ENCODE measurements around the gene PYGM.

PYGM gene

DNA sequence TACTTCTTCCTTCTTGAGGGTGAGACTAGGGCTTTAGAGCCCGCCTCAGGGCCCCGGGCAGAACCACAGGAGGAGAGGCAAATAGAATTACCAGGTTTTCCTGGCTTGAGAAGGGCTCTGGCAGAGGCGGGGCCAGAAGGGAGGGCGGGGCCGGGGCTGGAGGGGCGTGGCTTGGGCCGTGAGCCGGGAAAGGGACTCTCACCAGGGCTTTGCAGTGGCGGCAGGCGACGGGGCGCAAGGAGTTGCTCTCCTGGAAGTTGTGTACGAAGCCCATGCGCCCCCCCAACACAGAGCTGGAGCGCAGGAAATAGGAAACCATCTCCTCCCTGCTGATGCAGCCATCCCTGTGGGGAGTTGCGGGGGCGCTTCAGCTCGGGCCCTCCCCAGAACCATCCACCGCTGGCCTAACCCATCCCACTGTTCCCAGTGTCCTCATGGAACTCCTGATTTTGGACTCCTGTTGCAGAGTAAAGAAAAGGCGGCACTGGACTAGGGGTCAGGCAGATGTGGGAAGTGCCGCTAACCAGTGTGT, 29.9 kb downstream of the PYGM start:
- DNase-seq = no peak

DNA sequence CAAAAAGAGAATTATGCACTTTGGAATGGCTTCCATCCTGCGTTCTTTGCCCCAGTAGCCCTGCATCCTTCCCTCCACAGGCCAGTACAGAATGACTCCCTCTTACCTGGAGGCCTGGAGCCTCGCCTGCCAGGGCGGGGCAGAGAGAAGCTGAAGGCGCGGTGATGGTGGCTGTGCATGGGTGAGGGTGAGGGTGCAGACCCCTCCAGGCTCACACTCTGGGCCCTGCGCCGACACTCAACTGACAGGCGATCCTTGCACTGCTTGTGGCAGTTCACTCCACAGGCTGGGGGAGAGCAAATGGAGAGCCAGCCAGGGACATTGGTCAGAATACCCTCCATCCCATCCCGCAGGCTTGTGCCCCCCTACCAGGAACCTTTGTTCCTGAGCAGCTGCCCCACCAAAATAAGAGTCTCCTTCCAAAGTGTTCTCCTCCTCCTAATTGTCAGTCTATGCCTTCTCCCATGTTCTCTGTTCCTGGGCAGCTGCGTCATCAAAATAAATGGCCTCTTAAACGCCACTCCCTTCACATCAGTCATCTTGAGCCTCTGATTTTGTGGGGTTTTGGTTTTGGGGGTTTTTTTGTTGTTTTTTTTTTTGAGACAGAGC, 30.9 kb downstream of the PYGM start:
- DNase-seq = no peak

- no peak for DNase-seq
These were observed 32.8 kb downstream of the PYGM start for GRCh38 chr11:64726867-64727530.

DNA sequence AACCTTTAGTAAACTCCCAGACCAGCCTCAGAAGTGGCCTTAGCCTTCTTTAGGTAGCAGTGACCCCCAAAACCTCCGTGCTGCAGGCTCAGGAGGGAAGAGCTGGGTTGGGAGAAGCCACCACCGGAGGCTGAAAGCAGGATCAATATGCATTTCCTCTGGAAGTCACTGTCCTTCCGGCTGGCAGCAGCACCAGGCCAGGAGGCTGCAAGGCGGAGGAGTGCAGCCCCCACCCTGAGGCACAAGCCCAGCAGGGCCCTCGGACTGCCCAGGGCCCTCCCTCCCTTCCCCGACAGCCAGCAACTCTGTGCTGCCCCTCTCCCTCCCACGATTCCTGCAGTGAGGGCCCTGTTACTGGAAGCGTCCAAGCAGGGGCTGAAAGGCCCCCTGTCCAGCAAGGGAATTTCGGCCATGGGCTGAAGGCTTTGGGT, 33.5 kb downstream of the PYGM start:
- no peak for DNase-seq

DNA sequence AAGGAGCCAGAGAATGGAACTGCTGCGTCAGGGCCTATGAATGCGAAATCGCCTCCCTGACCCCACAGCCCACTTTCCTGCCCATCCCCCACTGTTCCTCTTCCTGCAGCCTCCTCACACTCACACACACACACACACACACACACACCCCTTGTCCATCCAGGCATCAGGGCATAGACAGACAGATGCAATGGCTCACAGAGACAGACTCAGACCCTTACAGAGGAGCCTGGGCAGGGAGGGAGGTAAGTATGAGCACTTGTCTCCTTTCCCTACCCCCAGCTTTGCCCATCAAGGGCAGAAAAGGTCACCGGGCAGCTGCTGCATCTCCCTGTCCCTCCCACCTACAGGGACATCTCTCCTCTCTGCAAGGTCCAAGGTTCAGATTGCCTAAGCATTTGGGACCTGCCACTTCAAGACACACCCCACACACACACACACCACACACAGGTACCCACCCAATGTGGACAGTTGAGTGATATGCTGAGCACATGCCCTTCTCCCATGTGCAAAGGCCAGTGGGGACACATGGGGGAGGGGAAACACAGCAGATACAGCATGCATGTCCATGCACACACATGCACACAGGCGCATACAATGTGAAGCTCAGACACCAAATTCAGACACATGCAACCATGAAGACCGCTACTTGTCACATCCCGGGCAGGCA, 34.8 kb downstream of the PYGM start:
- no peak for DNase-seq

DNA sequence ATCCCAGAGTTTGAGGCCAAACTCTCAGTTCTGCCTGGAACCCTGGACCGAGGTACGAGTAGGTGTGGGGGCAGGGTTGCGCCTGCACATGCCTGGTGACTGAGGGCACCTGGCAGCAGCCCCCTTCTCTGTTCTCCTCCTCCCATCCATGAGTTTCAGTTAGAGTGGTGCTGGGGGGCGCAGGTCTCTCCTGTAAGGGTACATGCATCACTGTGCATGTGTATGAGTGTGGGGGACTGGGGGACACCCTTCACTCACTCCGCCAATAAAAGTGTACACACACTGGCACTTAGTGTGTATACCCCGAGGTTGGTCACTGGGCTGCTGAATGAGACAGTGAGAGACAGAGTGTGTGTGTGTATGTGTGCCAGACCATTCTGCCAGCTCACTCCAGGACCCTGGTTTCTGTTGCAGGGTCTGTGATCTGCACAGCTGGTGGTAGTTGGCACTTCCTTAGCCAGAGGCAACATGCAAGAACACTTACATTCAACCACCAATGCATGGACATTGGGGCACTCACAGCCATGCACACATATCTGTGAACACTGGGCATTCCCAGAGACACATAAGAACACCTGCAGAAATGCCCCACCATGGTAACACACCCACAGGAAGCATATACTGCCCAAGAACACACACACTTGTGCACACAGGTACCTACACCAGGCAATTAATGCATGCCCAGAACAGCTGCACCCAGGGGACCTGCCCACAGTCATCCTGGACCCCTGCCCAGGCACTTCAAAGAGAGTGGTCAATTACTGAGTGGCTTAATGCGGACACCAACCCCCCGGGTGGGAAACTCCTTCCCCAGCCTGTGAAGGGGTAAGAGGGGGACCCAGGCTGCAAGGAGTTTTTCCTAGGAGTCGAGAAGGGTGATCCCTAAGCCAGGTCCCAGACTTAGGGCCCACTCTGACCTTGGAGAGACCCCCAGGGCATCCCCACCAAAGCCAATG, 35.6 kb downstream of the PYGM start:
- DNase-seq = no peak

DNA sequence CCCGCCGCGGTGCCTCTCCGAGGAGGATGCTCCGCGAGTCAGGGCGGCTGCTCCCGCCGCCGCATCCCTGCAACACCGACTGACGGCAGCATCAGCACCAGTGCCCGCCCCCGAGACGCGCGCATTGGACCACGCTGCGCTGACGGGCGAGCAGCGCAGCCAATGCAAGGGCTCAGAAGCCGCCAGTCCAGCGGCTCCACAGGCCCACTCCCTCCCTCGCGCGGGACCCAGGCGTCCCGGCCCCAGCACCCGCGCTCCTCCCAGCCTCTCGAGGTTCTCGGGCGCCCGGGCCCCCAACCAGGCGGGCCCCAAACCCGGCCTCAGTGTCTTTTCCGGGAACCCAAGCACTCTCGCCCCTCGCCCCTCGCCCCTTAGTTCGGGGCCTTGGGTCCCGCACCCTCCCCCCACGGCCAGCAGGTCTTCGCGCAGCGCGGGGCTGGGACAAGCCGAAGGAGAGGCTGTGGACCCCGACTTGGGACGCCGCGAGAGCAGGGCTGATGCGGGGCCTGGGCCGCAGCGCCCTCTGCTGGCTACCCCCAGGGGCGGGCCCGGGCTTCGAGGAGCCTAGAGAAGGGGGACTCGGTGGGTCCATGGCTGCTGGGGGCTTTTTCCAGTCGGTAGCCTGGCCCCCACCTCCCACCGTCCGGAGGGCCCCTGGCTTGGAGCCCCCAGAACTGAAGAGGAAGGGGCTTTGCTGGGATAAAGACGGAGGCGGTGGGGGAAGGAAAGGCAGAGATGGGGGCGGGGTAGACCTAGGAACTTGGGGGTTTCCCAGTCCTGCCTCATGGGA, 36.5 kb downstream of the PYGM start, which contains the start of gene NRXN2:
Gene NRXN2 (minus strand): TSS at position 81 of the 790 bp plus-strand sequence. CDS start 9,498 bp downstream, outside the sequence.
- peak; percentile 88 for DNase-seq

DNA sequence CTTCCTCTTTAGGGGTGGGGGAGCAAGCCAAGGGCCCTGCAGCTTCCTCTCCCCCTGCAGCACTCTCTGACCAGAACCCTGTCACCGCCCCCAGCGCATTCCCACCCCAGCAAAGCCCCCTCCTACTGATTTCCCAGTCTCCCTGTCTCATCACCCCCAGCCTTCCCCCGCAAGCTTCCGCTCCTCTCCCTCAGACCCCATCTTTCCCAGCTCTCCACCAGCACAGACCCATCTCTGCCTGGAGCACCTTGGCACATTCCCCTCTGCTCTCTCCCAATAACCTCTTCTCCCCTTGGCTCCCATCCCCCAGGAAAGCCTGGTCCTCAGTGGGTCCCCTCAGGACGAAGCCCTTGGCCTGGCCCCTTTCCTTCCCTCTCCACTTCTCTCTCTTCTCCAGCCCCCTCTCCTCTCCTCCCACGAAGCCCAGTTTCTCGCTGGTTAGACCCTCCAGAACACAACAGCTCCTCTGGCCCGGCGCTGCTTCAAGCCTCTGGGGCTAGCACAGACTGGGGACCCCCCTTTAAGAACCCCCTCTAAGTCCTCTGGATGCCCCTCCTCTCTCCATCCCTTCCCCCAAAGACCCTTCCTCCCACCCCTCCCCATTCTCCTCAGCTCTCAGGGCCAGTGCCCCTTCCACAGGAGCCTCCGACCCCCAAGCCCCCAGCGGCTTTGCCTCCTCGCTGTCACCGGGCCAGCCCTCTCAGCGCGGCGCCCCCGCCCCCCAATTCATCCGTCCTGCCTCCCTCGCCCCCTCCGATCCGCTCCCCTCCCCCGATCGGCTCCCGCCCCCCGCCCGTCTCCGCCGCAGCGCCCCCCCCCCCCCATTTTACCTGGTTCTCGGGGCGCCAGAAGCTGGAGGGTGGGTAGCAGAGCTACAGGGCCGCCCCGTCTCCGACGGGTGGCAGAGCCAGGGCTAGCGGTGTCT, 37.4 kb downstream of the PYGM start:
- DNase-seq = no peak

GRCh38 chr11:64721359-64721699, 38.4 kb downstream of the PYGM start:
- DNase-seq = no peak

GRCh38 chr11:64720640-64721358, 39.0 kb downstream of the PYGM start:
- DNase-seq = no peak

- no peak for DNase-seq
These were observed 39.6 kb downstream of the PYGM start for GRCh38 chr11:64720167-64720566.

GRCh38 chr11:64719406-64719805, 40.4 kb downstream of the PYGM start:
- DNase-seq = no peak

DNA sequence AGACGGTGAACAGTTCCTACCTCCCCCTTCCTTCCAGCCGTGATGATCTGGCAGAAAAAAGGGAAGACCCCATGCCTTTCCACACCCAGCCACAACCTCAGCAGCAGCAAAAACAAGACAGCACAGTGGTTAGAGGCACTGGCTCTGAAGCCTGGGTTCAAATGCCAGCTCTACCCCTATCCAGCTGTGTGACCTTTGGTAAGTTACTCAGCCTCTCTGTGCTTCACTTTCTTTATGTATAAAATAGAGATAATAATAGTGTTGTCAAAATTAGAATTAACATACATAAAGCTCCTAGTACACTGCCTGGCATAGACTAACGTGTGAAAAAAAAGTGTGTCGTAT, 41.0 kb downstream of the PYGM start:
- no peak for DNase-seq

DNA sequence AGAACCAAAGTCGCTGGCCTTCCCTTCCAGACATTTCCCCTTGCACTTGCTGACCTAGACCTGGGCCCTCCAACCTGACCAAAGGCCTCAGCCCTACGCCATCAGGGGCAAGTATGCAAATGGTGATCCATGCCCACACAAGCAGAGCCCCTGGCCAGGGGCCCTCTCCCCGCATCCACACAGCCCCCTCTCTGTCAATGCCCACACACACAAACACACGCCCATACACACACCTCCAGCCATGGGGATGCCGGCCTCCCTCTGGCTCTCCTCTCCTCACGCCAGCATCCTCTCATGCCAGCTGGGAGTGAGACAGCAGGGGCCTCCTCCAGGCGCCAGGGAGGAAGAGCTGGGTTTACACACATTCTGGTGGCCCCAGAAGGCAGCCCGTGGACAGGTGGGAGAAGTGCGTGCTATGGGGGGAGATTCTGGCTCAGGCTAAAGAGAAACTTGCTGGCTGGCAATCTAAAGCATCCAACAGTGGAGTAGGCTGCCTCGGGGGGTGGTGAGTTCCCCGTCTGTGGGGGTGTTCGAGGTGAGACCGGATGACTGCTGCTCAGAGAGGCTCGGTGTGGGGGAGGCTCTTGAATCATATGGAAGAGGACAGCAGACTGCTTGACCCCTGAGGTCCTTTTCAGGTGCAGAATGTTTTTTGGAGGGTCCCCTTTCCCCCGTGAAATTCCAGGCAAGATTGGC, 41.5 kb downstream of the PYGM start:
- DNase-seq = no peak

GRCh38 chr11:64717268-64717578, 42.6 kb downstream of the PYGM start:
- DNase-seq = no peak

DNA sequence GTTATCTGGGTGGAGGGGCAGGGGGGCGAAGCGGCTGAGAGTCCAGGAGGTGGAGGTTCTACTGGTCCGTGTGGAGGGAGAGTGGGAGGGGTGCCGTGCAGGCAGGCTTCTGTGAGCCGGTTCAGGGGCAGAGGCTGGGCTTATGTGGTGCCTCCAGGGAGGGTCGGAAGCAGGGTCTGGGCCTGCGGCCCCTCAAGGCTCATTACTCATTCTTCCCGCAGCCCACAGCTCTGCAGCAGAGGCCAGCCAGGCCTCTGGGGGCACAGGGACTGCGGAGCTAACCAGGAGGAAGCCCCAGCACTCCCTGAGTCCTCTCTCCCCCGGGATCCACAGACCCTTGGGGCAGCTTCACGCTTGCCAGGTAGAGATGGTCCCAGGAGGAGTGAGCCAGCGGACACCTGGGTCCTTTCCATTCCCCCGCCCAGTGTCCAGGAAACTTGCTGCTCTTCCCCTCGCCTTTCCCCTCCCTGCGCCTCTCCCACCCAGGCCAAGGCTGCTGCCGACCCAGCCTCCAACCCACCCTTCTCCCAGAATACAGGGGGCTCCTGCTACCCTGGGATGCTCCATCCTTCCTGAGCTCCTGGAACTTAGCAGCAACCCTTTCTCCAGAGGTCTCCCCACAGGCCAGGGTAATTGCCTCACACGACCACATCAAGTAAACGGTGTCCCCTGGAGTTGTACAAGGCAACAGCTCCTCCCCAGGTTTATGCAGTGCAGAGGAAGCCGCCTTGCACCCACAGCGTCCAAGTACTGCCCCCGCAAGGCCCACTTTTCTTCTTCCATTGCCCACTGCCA, 43.1 kb downstream of the PYGM start:
- no peak for DNase-seq

DNA sequence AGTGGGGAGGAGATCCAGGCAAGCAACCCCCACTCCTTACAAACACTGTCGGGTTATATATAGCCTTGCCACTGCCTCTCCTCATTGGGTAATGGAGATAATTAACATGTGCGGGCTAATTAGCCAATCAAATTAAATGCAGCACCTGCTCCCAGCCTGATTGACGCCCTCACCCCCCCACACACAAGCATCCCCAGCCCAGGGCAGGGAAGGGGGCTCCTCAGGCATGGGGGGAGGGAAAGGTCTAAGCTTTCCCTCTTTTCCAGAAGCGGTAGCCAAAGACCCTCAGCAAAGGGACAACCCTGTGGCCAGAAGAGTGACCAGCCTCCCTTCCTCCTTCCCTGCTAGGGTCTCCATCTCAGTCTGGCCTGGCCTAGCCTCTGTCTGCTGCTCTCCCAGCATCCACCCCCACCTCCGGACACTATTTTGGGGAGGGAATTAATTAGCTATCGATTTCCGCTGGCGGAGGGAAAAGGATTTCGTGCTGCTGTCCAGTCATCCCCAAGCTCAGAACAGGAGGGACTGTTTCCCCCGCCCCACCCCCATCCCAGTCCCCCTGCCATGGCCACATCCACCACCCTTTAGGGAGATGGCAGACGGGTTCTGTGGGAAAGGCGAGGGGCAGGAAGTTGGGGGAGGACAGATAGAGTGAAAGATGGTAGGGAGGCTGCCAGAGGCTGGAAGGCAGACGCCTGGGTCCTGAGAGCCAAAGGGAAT, 43.9 kb downstream of the PYGM start:
- no peak for DNase-seq

DNA sequence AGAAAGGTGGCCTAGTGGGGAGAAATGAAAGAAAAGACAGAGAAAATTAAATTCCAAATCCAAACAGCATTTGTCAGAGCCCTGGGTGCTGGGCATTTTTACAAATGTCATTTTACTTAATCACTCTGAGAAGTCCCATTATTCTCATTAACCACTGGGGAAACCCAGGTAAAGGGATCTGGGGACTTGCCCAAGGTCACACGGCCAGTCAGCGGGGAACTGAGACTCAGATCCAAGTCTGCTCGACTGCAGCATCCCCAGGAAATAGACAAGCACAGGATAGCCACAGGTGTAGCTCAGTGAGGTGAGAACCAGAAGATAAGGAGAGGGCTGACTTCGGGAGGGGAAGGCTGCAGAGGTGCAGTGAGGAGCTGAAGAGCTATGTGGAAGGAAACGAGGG, 44.7 kb downstream of the PYGM start:
- DNase-seq = no peak
